HepG2 (cell line): ENCODE data around the gene TPRG1L. TPM values are rescaled to one million over a fixed set of nuclear protein-coding genes. Genes with fewer than 3 reads are reported as not detected.

Source experiments
- ATAC-seq: fragments of 200-7000 bp; cut with Tn5 transposase; 3 replicates; pipeline ENCODE4 v1.9.1; 2020; ENCODE audit warnings: mild to moderate bottlenecking, moderate library complexity
- BruUV-seq: library from RNA; stranded (reverse); fragments of 400-500 nt; replicated peaks from 2 replicates; lab custom pipeline; 2021; lab: Mats Ljungman, UMichigan
- CTCF ChIA-PET: fragments of 300-600 bp; formaldehyde crosslinking; extraction: SDS; loops from one replicate; lab custom pipeline; 2021; ENCODE audit warnings: low total read pairs, inconsistent platforms, low intra/inter-chr PET ratio; lab: Yijun Ruan, JAX
- POLR2A ChIA-PET: fragments of 350-600 bp; sonication (Branson Sonifier 250); formaldehyde crosslinking; loops from one replicate; lab custom pipeline; 2020; ENCODE audit warnings: antibody characterized with exemption, inconsistent platforms; lab: Yijun Ruan, JAX
- DNase-seq: peaks from one replicate; pipeline ENCODE4 v3.0.0-alpha.2; 2015; ENCODE audit warnings: low spot score
- FAIRE-seq: peaks from 3 replicates; lab custom pipeline; 2011; peaks lifted over from hg19 to GRCh38; lab: Jason Lieb, UNC
- H2AFZ ChIP-seq: one replicate; pipeline ENCODE4 v1.6.1; 2011; ENCODE audit warnings: low read length, inconsistent platforms
- H3K27ac ChIP-seq: fragments of 300-600 bp; 3 replicates; pipeline ENCODE4 v1.8.0; 2011; ENCODE audit warnings: mixed run types, mild to moderate bottlenecking, mixed read lengths, low read length, inconsistent platforms; ENCODE audit not compliant: insufficient read depth; ENCODE audit errors: extremely low read length
- H3K27me3 ChIP-seq, 2 experiments: fragments of 200-600 bp in 1 of 2; 2 replicates in 1 of 2; 3 replicates in 1 of 2; pipeline versions ENCODE4 v1.6.0 to v1.8.0; 2011; ENCODE audit warnings: low read length in 2 of 2, mild to moderate bottlenecking in 2 of 2, moderate library complexity in 2 of 2, inconsistent platforms in 1 of 2; ENCODE audit not compliant: insufficient read depth in 2 of 2, control insufficient read depth in 1 of 2
- H3K36me3 ChIP-seq, 2 experiments: fragments of 200-600 bp in 1 of 2; replicated peaks in 1 of 2; 2 replicates in 1 of 2; 3 replicates in 1 of 2; pipeline versions ENCODE4 v1.5.1 to v1.8.0; 2011; ENCODE audit warnings: low read length in 2 of 2, inconsistent platforms in 1 of 2; ENCODE audit not compliant: insufficient read depth in 2 of 2, control insufficient read depth in 1 of 2
- H3K4me1 ChIP-seq: 2 replicates; pipeline ENCODE4 v1.5.1; 2012; ENCODE audit warnings: low read length, inconsistent platforms; ENCODE audit not compliant: insufficient read depth
- H3K4me2 ChIP-seq: 2 replicates; pipeline ENCODE4 v1.6.0; 2011; ENCODE audit warnings: low read depth, low read length, inconsistent platforms
- H3K4me3 ChIP-seq, 3 experiments: fragments of 200-600 bp in 1 of 3; sonication (generic), shearing (Covaris generic) in 1 of 3; replicated peaks in 1 of 3; 2 replicates each; pipeline ENCODE4 v1.5.1; 2011 to 2016; ENCODE audit warnings: low read length in 3 of 3, inconsistent platforms in 2 of 3, low read depth in 2 of 3, mild to moderate bottlenecking in 2 of 3, control low read depth in 1 of 3, mixed read lengths in 1 of 3; ENCODE audit not compliant: insufficient read depth in 1 of 3
- H3K79me2 ChIP-seq: one replicate; pipeline ENCODE4 v1.6.1; 2011; ENCODE audit warnings: low read length, inconsistent platforms; ENCODE audit not compliant: insufficient read depth
- H3K9ac ChIP-seq: 2 replicates; pipeline ENCODE4 v1.6.0; 2011; ENCODE audit warnings: mild to moderate bottlenecking, low read depth, low read length, inconsistent platforms; ENCODE audit not compliant: insufficient read depth
- H3K9me3 ChIP-seq: 2 replicates; pipeline ENCODE4 v1.5.1; 2012; ENCODE audit warnings: mild to moderate bottlenecking, low read length
- H4K20me1 ChIP-seq: 2 replicates; pipeline ENCODE4 v1.6.0; 2011; ENCODE audit warnings: inconsistent platforms, mild to moderate bottlenecking, low read length, moderate library complexity; ENCODE audit not compliant: insufficient read depth
- AKNA ChIP-seq: sonication (generic); formaldehyde crosslinking; IDR thresholded peaks from 2 replicates; pipeline ENCODE4 v1.4.0; 2020; ENCODE audit warnings: missing genetic modification reagents, borderline replicate concordance
- ATRX ChIP-seq: sonication (generic); formaldehyde crosslinking; IDR thresholded peaks from 2 replicates; pipeline ENCODE4 v1.4.0; 2020; ENCODE audit warnings: missing genetic modification reagents, borderline replicate concordance
- HNF1B ChIP-seq: sonication (generic); formaldehyde crosslinking; IDR thresholded peaks from 2 replicates; pipeline ENCODE4 v1.5.1; 2020; ENCODE audit warnings: mild to moderate bottlenecking, moderate library complexity, missing genetic modification reagents
- PCBP1 ChIP-seq: fragments of 200-400 bp; formaldehyde crosslinking; IDR thresholded peaks from 2 replicates; pipeline ENCODE4 v1.6.1; 2017; ENCODE audit warnings: mild to moderate bottlenecking, low read depth, low read length, borderline replicate concordance
- ZBTB1 ChIP-seq: sonication (generic); formaldehyde crosslinking; IDR thresholded peaks from 2 replicates; pipeline ENCODE4 v1.4.0; 2020; ENCODE audit warnings: missing genetic modification reagents, borderline replicate concordance
- ZNF207 ChIP-seq: fragments of 450-650 bp; IDR thresholded peaks from 2 replicates; pipeline ENCODE4 v1.6.1; 2016; ENCODE audit warnings: antibody characterized with exemption, borderline replicate concordance
- ZNF253 ChIP-seq: sonication (generic); formaldehyde crosslinking; IDR thresholded peaks from 2 replicates; pipeline ENCODE4 v1.8.0; 2022; ENCODE audit warnings: mild to moderate bottlenecking, missing genetic modification reagents, borderline replicate concordance
- ZNF350 ChIP-seq: sonication (generic); formaldehyde crosslinking; IDR thresholded peaks from 2 replicates; pipeline ENCODE4 v1.4.0; 2020; ENCODE audit warnings: mild to moderate bottlenecking, low read depth, missing genetic modification reagents, borderline replicate concordance
- ZNF512B ChIP-seq: sonication (generic); formaldehyde crosslinking; IDR thresholded peaks from 2 replicates; pipeline ENCODE4 v1.5.1; 2020; ENCODE audit warnings: missing genetic modification reagents, mild to moderate bottlenecking, borderline replicate concordance
- ZNF687 ChIP-seq: sonication (generic); formaldehyde crosslinking; IDR thresholded peaks from 2 replicates; pipeline ENCODE4 v1.5.1; 2020; ENCODE audit warnings: mild to moderate bottlenecking, missing genetic modification reagents, moderate library complexity
- WGBS: methylation state at CpG from one replicate; pipeline ENCODE4 v1.1.6; 2017; ENCODE audit warnings: low lambda C conversion rate; 5-methylcytosine and 5-hydroxymethylcytosine counted together
- in situ Hi-C: cut with HindIII; loops from 2 replicates; pipeline ENCODE4 v1.10.0; 2017; ENCODE audit warnings: low pct_unique_long_range_greater_than_20kb; ENCODE audit not compliant: extremely low pct_ligation_motif_present
- intact Hi-C: fragments of 100-400 bp; cut with micrococcal nuclease; formaldehyde crosslinking; loops from one replicate; pipeline ENCODE4 v1.10.0; 2022; ENCODE audit not compliant: unreplicated experiment
- polyA plus RNA-seq, 8 experiments: library from polyadenylated mRNA; depleted of rRNA in 3 of 8; stranded (reverse) in 7 of 8; unstranded in 1 of 8; fragments of >200 nt; fragmentation: Illumina TruSeq in 4 of 8; extraction: Trizol in 4 of 8; gene quantifications; 2 replicates each; pipeline versions ENCODE4 v1.2.1 to v1.2.3, GENCODE V29; 2011 to 2016; ENCODE audit warnings: low read depth in 4 of 8, missing spikeins in 1 of 8, mixed read lengths in 1 of 8; ENCODE audit not compliant: insufficient read depth in 1 of 8
- total RNA-seq, 5 experiments: library from RNA; depleted of rRNA; stranded (reverse); fragments of >200 nt; fragmentation: Illumina TruSeq; extraction: Trizol; gene quantifications; 2 replicates each; pipeline ENCODE4 v1.2.3, GENCODE V29; 2016; ENCODE audit warnings: low read depth in 1 of 5

Gene TPRG1L
- total and polyA plus RNA-seq, 2 of the 13 experiments (the other 11 are each of a cell fraction or from before 2014, with no cell fraction given) = 21.3 to 37.4 TPM

- no TSS peak for BruUV-seq
- POLR2A ChIA-PET = no interaction called here
- H3K9ac ChIP-seq = no peak overlapping the region
- no peak overlapping the region for H2AFZ ChIP-seq
- H3K4me2 ChIP-seq = no peak overlapping the region
- no peak overlapping the region for H3K27ac ChIP-seq
- no peak overlapping the region for H3K4me3 ChIP-seq
- H3K27me3 ChIP-seq = no peaks in the 10 kb centered on the region; a peak in 1 of 5 replicates
- DNase-seq (no peak), ATAC-seq (no peak), FAIRE-seq (no peak)
- 90% methylated on average over 14 of the region's 18 CpGs for WGBS
- no peaks in the 10 kb centered on the region for H4K20me1 ChIP-seq
- no peaks in the 10 kb centered on the region; a peak in 1 of 5 replicates for H3K36me3 ChIP-seq
- H3K4me1 ChIP-seq = no peaks in the 10 kb centered on the region
- in situ Hi-C loops = no loop called here
- no peaks in the 10 kb centered on the region for H3K9me3 ChIP-seq
- intact Hi-C loops = no loop called here
- no peaks in the 10 kb centered on the region for H3K79me2 ChIP-seq
- CTCF ChIA-PET = no interaction called here
- no peak for TF ChIP-seq HNF1B (CRISPR knock-in tag)
- TF ChIP-seq ZNF350 (CRISPR knock-in tag) = no peak
- TF ChIP-seq ATRX = no peak
- no peak for TF ChIP-seq ZNF512B
- no peak for TF ChIP-seq ZBTB1
- no peak for TF ChIP-seq ZNF687
- TF ChIP-seq AKNA (CRISPR knock-in tag) = no peak
- no peak for TF ChIP-seq PCBP1
- no peak for TF ChIP-seq ZNF253 (CRISPR knock-in tag)
- no peak for TF ChIP-seq ZNF207
Observed at GRCh38 chr1:3679098-3679555, 54.3 kb downstream of the TPRG1L start.
